HG03460 (cell line): ENCODE results near the gene MYH9.
"Not testable (repeated sequence)": the region's sequence is repeated elsewhere in the genome, so short reads cannot be mapped to it uniquely, and the experiment has no call there.

ENCODE experiments used
- ATAC-seq: cut with Tn5 transposase; IDR thresholded peaks from one replicate; pipeline ENCODE4 v1.9.1; 2021; ENCODE audit not compliant: unreplicated experiment

MYH9 gene

GRCh38 chr22:36415415-36416168 is 27.8 kb upstream of the MYH9 start:
- ATAC-seq = no peak

- ATAC-seq = no peak
Observed at GRCh38 chr22:36413022-36413775, 25.4 kb upstream of the MYH9 start.

- no peak for ATAC-seq
Observed at GRCh38 chr22:36411589-36412258, 24.0 kb upstream of the MYH9 start.

GRCh38 chr22:36409911-36410756 is 22.4 kb upstream of the MYH9 start:
- no peak for ATAC-seq

- not testable (repeated sequence) for ATAC-seq
Observed at GRCh38 chr22:36409554-36409910, 21.8 kb upstream of the MYH9 start.

GRCh38 chr22:36409056-36409455 is 21.3 kb upstream of the MYH9 start:
- ATAC-seq = no peak

GRCh38 chr22:36406721-36407120 is 19.0 kb upstream of the MYH9 start:
- ATAC-seq = no peak

- no peak for ATAC-seq
Observed at GRCh38 chr22:36405671-36406538, 18.1 kb upstream of the MYH9 start.

- ATAC-seq = no peak
Observed at GRCh38 chr22:36405221-36405661, 17.5 kb upstream of the MYH9 start.

GRCh38 chr22:36404446-36404845 is 16.7 kb upstream of the MYH9 start:
- ATAC-seq = no peak

GRCh38 chr22:36399472-36399778 is 11.7 kb upstream of the MYH9 start:
- ATAC-seq = no peak

GRCh38 chr22:36398601-36399471 is 11.1 kb upstream of the MYH9 start:
- no peak for ATAC-seq

GRCh38 chr22:36397131-36398093 is 9.6 kb upstream of the MYH9 start:
- no peak for ATAC-seq

- ATAC-seq = no peak
Observed at GRCh38 chr22:36395915-36396314, 8.1 kb upstream of the MYH9 start.

- no peak for ATAC-seq
Observed at GRCh38 chr22:36395055-36395849, 7.5 kb upstream of the MYH9 start.

GRCh38 chr22:36391638-36392037 is 3.9 kb upstream of the MYH9 start:
- ATAC-seq = no peak

- ATAC-seq = not testable (repeated sequence)
Observed at GRCh38 chr22:36389122-36389521, 1.4 kb upstream of the MYH9 start.

- ATAC-seq = no peak
Observed at GRCh38 chr22:36387709-36387958, 133 bp downstream of the MYH9 start.
